Endothelial cell (in vitro differentiated cells): ENCODE measurements around the gene PRR36. TPM values are rescaled to one million over a fixed set of nuclear protein-coding genes. Genes with fewer than 3 reads are reported as not detected.

Source experiments
- DNase-seq: peaks from one replicate; pipeline ENCODE4 v3.0.0; 2021; ENCODE audit warnings: low spot score
- H3K27ac Mint-ChIP-seq: one replicate; pipeline ENCODE4 v1.8.0; 2021; ENCODE audit warnings: mixed read lengths, inconsistent platforms; ENCODE audit not compliant: unreplicated experiment
- H3K27me3 Mint-ChIP-seq: one replicate; pipeline ENCODE4 v1.8.0; 2021; ENCODE audit warnings: mild to moderate bottlenecking, moderate library complexity, mixed read lengths, inconsistent platforms; ENCODE audit not compliant: unreplicated experiment
- H3K36me3 Mint-ChIP-seq: one replicate; pipeline ENCODE4 v1.8.0; 2021; ENCODE audit warnings: mild to moderate bottlenecking, low read depth, mixed read lengths, inconsistent platforms; ENCODE audit not compliant: unreplicated experiment
- H3K4me1 Mint-ChIP-seq: one replicate; pipeline ENCODE4 v1.8.0; 2021; ENCODE audit warnings: mild to moderate bottlenecking, mixed read lengths, inconsistent platforms; ENCODE audit not compliant: unreplicated experiment
- H3K4me3 Mint-ChIP-seq: one replicate; pipeline ENCODE4 v1.8.0; 2021; ENCODE audit warnings: mild to moderate bottlenecking, mixed read lengths, inconsistent platforms; ENCODE audit not compliant: unreplicated experiment
- H3K9me3 Mint-ChIP-seq: one replicate; pipeline ENCODE4 v1.8.0; 2021; ENCODE audit warnings: mixed read lengths, inconsistent platforms; ENCODE audit not compliant: unreplicated experiment
- CTCF ChIP-seq: fragments of 200-600 bp; sonication (generic); IDR thresholded peaks from one replicate; pipeline ENCODE4 v1.5.0; 2021; ENCODE audit warnings: antibody characterized with exemption; ENCODE audit not compliant: unreplicated experiment
- total RNA-seq: library from RNA; stranded (reverse); fragmentation: NEBNext Ultra II Directional; extraction: Animal tissue kit (Norgen Biotek cat#: 25700); gene quantifications from one replicate; pipeline ENCODE4 v1.2.1, GENCODE V29; 2021; ENCODE audit not compliant: unreplicated experiment

PRR36 gene
- total RNA-seq, 1 donor from 2014 or later: 0.23 TPM

GRCh38 chr19:7844951-7845350 is 29.2 kb downstream of the PRR36 start:
- H3K27ac Mint-ChIP-seq: no peak overlapping the region
- H3K4me3 Mint-ChIP-seq: no peak overlapping the region
- H3K27me3 Mint-ChIP-seq: peaks cover 7% of the 10 kb centered on the region
- H3K9me3 Mint-ChIP-seq: no peaks in the 10 kb centered on the region
- H3K4me1 Mint-ChIP-seq: peaks cover 2% of the 10 kb centered on the region
- no peak for TF ChIP-seq CTCF
- peaks cover 8% of the 10 kb centered on the region for H3K36me3 Mint-ChIP-seq
- no peak for DNase-seq

GRCh38 chr19:7844405-7844804 is 29.8 kb downstream of the PRR36 start:
- Mint-ChIP-seq H3K27me3 (peaks cover 11% of the 10 kb centered on the region), H3K9me3 (no peaks in the 10 kb centered on the region), H3K4me3 (no peak overlapping the region), H3K27ac (no peak overlapping the region), H3K36me3 (peaks cover 8% of the 10 kb centered on the region), H3K4me1 (peaks cover 2% of the 10 kb centered on the region)
- no peak for DNase-seq
- no peak for TF ChIP-seq CTCF

- Mint-ChIP-seq H3K27ac (no peak overlapping the region), H3K9me3 (no peaks in the 10 kb centered on the region), H3K4me1 (peaks cover 2% of the 10 kb centered on the region), H3K27me3 (peaks cover 17% of the 10 kb centered on the region), H3K36me3 (peaks cover 8% of the 10 kb centered on the region), H3K4me3 (no peak overlapping the region)
- no peak for TF ChIP-seq CTCF
- no peak for DNase-seq
Observed at GRCh38 chr19:7843521-7843920, 30.7 kb downstream of the PRR36 start.

- peaks cover 8% of the 10 kb centered on the region for H3K36me3 Mint-ChIP-seq
- no peaks in the 10 kb centered on the region for H3K9me3 Mint-ChIP-seq
- no peak for DNase-seq
- no peak for TF ChIP-seq CTCF
- H3K27me3 Mint-ChIP-seq: peaks cover 20% of the 10 kb centered on the region
- H3K4me3 Mint-ChIP-seq: no peak overlapping the region
- H3K27ac Mint-ChIP-seq: no peak overlapping the region
- H3K4me1 Mint-ChIP-seq: peaks cover 2% of the 10 kb centered on the region
Observed at GRCh38 chr19:7842661-7843294, 31.4 kb downstream of the PRR36 start.

- DNase-seq: no peak
- Mint-ChIP-seq H3K4me3 (no peak overlapping the region), H3K4me1 (peaks cover 2% of the 10 kb centered on the region), H3K36me3 (peaks cover 8% of the 10 kb centered on the region), H3K27me3 (peaks cover 21% of the 10 kb centered on the region), H3K9me3 (no peaks in the 10 kb centered on the region), H3K27ac (no peak overlapping the region)
- no peak for TF ChIP-seq CTCF
Observed at GRCh38 chr19:7841751-7842660, 32.2 kb downstream of the PRR36 start.
